Activated T-cell treated with anti-CD3 and anti-CD28 coated beads for 24 hours (primary cell): ENCODE results near the gene POM121C.
"Not testable (repeated sequence)": the region's sequence is repeated elsewhere in the genome, so short reads cannot be mapped to it uniquely, and the experiment has no call there.

Experiments
- DNase-seq: peaks from one replicate; pipeline ENCODE4 v3.0.0-alpha.2; 2020; ENCODE audit warnings: low read depth

The POM121C gene

DNA sequence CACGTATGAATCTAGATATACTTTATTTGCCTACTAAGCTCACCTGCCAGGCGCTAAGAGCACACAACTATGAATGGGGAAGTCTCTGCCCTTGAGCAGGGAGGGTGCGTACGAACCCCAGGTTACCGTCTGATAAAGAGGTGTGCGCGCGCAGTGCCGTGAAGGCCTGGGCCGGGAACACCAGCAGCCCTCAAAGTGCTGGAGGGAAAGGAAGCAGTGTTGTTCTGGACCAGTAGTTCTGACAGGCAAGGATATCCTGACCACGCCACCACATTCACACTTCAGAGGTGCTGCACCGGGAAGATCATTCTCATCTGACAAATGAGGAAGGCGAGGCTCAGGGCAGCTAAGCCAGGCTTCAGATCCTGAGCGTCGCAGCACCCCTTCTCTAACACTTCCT is 62.6 kb downstream of the POM121C start:
- DNase-seq: not testable (repeated sequence)

DNA sequence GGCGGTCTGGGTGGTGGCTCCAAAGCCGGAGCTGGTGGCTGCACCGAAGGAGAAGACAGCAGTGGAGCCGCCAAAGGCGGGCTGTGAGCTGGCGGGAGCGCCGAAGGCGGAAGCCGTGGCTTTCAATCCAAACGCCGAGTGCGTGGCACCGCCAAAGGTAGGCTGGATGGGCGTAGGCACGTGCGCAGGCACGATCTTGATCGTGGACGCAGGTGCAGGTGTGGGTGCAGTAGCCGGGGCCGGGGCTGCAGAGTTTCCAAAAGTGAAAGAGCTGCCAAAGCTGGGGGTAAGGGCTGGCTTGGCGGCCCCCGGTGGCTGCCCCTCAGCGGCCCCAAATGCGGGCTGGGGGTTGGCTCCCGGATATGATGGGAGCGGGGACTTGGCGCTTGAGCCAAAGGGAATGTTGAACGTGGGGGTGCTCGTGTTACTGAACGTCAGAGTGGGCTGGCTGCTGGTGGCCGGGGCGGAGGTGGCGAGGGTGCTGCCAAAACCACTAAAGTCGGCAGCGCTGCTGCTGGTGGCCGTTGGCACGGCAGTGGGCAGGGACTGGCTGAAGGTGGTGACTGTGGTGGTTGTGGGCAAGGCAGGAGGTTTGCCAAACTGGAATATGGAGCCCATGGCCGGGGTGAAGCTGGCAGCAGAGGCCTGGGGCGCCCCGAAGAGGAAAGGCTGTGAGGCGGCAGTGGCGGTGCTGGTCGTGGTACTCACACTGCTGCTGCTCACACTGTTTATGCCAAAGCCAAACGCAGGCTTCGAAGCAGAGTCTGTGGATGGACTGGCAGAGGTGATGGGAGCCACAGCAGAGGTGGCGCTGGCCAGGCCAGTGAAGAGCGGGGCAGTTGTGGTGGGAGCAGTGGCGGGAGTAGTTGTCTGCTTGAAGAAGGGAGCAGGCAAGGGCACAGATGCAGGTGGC is 64.0 kb downstream of the POM121C start:
- not testable (repeated sequence) for DNase-seq

DNA sequence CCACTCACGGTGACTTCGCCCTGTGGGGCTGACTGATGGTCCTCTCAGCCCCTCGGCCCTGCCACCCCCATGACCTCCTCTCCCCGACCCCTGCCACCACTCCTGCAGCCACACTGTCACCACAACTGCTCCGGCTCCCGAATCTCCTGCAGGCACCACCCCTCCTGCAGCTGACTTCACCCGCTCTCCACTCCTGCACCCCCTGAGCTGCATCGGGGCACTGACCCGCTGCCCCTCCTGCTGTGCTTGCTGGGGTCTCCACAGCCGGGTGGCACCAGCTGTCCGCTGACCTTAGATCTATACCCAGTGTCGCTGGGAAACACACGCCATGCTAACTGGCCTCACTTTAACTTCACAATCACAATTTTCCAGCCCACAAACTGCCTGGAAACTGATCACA is 65.9 kb downstream of the POM121C start:
- not testable (repeated sequence) for DNase-seq

DNA sequence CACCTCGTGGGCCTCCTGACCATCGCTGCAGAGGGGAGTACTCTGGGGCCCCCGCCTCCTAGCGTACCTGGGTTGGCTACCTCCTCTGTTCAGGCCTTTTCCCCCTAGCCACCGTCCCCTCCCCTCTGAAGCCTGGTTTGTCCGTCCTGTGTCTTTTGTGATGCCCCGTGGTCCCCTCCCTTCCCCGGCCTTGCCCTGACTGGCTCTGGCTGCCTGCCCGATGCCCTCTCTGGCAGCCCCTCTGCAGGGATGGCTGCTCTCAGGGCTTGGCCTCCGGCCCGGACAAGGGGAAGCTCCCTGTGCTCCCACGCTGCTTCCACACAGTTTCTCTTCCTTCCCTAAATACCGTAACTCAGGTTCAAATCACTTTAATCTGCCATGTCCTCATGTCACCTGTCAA is 66.4 kb downstream of the POM121C start:
- not testable (repeated sequence) for DNase-seq

DNA sequence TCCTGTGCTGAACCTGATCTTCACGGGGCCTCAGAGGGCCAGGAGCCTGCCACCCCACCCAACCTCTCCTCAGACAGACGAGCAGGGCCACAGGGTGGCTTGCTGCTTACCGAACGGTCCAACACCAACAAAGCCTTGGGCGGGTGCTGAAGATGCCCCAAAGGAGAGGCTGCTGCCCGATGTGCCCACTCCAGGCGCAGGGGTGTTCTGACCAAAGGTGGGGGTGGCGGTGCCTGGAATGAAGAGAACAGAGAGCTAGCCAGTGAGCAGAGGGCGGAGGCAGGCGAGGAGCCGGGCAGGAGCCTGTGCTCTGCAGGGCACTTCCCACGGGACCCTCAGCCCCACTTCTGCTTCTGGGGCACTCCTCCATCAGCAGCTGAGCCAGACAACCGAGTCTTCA is 66.9 kb downstream of the POM121C start:
- DNase-seq: not testable (repeated sequence)

DNA sequence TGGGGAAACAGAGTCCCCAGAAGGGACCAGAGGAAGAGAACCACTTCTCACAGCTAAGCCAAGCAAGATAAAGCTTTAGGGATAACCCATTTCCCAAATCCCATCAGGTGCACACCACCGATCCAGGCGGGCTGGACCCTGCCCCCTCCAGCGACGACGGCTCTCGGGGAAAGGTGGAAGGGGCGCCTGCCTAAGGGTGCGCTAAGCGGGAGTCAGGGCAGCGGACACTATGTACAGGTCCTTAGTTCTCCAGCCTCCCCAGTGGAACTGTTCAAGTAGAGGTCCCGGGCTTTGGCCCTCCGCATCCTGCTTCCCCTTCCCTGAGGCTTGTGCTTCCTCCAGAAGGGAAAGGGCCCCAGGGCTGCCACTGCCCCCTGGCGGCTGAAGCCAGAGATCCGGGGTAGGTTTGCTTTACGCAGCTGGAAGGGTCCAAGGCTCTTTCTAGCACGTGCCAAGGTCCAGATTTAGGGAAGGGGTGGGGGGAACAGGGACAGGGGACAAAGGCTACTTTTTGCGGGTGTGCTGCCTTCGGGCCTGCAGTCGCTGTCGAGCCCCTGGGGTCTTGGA is 67.7 kb downstream of the POM121C start:
- not testable (repeated sequence) for DNase-seq

DNA sequence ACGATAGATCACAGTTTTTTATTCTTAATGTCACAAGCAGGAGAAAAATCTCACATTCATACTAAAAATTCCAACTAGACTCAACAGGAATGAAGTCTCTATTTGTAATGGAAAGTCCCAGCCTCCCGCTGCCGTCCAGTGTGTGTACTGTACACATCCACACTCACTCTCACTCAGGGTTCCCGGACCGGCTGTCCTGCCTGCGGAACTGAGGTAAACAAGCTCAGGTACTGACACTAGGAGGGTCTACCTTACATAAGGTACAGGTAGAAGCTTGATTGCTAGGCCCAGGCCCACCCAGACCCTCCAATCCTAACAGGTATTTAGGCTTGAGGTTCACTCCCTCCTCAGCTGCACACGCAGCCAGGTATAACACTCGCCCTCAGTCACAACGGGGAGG is 69.3 kb downstream of the POM121C start:
- not testable (repeated sequence) for DNase-seq

DNA sequence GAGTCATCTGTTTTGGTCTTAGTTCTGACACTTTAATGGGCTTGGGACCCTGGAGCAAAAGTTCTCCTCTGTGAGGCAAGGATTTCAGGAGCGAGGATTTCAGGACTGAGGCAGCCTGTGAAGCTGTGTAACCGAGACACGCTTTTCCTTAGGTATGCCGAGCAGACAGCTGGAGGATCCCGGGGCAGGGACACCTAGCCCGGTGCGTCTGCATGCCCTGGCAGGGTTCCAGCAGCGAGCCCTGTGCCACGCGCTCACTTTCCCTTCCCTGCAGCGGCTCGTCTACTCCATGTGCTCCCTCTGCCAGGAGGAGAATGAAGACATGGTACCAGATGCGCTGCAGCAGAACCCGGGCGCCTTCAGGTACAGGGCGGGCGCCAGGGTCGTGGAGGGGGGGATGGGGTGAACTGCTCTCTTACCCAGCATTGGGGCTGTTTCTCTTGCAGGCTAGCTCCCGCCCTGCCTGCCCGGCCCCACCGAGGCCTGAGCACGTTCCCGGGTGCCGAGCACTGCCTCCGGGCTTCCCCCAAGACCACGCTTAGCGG is 70.2 kb downstream of the POM121C start:
- not testable (repeated sequence) for DNase-seq

DNA sequence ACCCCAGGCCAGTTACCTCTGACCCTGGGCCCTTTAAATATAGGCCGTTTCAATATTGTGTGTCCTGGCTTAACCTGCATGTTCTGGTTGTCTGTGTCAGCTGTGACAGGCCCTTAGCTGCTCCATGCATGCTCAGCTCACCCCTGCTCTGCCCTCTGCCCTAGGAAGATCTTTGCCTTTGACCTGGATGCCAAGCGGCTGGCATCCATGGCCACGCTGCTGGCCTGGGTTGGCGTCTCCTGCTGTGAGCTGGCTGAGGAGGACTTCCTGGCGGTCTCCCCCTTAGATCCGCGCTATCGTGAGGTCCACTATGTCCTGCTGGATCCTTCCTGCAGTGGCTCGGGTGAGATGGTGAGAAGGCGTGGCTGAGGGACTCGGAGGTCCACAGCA is 70.7 kb downstream of the POM121C start:
- not testable (repeated sequence) for DNase-seq

DNA sequence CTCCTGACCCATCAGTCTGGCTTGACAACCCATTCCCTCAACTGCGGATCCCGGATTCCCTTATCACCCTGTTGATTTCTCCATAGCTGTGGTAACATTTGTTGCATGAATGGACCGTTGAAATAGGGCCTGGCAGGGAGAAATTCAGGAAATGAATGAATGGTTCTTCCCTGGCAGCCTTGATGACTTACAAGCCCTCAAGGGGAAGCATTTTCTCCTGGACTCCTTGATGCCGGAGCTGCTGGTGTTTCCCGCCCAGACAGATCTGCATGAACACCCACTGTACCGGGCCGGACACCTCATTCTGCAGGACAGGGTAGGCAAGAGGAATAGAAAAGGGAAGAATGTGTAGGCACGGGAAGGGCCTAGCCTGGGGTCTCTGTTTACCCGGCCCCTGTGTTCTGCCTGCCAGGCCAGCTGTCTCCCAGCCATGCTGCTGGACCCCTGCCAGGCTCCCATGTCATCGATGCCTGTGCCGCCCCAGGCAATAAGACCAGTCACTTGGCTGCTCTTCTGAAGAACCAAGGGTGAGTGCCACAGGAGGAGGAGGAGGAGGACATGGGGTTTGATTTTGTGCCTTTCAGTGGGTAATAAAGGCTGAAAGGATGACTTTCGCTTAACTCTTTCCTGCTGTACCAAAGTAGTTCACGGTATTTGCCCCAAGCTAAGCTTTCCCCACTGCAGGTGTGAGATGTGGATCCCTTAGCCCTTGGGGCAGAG is 71.2 kb downstream of the POM121C start:
- DNase-seq: not testable (repeated sequence)

DNA sequence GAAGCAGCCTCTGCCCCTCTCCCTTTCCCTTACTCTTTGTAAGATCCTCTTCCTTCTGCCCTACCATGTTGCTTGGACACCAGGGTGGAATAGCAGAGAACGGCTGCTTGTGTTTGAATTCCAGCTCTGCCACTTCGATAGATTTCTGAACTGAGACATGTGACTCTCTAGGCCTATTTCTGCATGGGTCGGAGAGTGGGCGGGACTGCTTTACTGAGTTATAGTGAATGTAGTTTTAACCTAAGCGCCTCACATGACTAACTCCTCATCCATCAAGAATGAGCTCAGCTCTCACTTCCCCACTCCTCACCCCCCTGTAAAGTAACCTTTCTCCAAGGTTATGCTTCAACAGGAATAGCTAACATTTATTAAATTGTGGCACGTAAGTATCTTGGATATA is 71.9 kb downstream of the POM121C start:
- DNase-seq: not testable (repeated sequence)

DNA sequence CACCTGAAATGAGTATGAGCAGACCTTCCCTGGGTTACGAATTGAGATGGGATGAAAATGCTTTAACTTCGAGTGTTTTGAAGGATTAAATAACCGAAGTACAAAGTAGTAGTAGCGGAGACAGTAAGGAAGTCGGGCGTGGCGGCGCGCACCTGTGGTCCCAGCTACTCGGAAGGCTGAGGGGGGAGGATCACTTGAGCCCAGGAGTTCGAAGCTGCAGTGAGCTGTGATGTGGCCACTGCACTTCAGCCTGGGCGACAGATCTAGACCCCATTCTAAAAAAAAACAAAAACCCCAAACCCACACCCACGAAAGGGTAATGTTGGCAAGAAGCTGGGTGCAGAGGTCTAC is 75.3 kb downstream of the POM121C start:
- not testable (repeated sequence) for DNase-seq

DNA sequence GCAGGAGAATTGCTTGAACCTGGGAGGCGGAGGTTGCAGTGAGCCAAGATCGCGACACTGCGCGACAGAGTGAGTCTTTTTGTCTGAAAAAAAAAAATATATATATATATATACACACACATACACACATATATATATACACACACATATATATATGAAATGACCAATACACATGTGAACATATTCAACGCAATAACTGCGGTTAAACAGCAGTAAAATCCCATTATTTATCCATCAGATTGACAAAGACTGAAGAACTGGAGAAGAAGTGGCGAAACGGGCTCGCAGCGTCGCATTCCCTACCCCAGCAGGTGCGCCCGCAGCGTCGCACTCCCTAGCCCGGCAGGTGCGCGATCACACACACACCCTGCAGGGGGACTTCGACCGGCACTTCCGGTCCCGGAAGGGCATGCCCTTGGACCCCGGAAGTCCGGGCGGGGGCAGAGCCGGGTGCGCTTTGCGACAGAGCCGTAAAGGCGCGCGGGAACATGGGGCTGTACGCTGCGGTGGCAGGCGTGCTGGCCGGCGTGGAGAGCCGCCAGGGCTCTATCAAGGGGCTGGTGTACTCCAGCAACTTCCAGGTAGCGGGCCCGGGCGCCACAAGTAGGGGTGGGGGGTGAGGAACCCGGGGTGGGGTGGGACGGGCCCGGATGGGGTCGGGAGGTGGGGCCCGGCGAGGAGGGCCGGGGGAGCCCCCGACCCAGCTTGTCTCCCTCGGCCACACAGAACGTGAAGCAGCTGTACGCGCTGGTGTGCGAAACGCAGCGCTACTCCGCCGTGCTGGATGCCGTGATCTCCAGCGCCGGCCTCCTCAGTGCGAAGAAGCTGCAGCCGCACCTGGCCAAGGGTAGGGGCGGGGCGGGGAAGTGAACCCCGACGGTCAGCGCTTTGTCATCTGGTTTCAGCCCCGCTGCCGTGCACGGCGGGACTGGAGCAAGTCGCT is 75.9 kb downstream of the POM121C start:
- DNase-seq: not testable (repeated sequence)

DNA sequence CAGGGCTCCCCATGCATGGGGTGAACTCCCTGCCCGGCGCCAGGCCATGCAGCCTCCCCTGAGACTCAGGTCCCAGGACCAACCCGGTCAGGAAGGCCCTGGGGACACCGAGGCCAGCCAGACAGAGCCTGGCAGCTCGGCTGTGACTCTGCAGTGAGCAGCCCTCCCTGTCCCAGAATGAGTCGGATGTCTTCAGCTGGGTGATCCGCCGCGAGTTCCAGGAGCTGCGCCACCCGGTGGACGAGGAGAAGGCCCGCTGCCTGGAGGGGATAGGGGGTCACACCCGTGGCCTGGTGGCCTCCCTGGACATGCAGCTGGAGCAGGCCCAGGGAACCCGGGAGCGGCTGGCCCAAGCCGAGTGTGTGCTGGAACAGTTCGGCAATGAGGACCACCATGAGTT is 81.4 kb downstream of the POM121C start:
- not testable (repeated sequence) for DNase-seq

DNA sequence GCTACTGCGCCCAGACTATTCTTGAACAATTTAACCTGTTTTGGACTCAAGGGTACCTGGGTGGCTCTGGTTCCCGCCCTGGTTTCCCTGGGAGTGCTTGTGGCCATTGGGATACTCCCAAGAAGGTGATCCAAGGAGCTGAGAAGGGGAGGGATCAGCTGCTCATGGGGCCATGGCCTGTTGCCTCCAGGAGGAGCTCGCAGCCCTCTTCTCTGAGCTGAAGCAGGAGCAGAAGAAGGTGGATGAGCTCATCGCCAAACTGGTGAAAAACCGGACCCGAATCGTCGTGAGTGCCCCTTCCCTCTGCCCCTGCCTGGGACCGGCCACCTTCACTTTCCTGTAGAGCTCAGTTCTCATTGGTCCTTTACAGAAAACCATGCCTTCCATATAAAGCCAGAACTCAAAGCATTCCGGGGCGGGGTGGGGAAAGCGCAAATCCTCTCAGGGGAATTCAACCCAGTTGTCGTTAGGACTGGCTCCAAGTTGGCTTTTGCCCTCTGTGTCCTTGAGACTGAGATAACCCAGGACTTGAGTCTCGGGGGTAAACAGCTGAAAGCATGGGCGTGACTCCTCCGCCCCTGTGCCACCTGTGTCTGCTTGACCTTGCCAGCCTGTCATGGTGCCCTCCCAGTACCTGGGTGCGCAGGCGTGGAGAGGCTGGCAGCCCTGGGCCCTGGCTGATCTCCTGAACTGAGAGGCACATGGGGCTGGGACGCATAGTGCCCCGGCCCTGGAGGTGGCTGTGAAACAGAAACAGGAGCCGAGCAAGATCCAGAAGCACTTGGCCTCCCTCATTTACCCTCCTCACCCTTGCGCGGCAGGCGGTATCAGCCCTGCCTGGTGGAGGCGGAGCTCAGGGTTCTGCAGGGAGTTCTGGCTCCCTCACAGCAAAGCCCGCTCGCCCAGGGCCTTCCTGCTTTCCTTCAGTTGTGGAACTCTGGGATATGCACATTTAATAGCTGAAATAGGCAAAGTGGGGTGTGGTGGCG is 82.3 kb downstream of the POM121C start:
- DNase-seq: not testable (repeated sequence)

DNA sequence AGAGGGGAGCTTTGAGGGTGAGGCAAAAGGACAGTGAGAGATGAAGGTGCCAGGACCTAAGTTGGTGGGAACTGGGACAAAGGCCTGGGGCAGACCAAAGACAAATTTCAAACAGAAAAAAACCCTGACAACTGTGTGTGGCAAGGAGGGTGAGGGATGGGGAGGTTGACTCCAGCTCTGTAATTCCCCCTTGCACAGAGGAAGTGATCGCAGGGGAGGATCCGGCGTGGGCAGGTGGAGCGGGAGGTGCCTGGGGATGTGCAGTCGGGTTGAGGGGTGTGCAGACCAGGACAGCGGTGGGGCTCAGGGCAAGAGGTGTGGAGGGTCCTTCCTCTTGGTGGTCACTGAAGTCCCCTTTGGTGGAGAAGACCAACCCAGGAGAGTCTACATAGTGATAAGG is 85.5 kb downstream of the POM121C start:
- DNase-seq: not testable (repeated sequence)

DNA sequence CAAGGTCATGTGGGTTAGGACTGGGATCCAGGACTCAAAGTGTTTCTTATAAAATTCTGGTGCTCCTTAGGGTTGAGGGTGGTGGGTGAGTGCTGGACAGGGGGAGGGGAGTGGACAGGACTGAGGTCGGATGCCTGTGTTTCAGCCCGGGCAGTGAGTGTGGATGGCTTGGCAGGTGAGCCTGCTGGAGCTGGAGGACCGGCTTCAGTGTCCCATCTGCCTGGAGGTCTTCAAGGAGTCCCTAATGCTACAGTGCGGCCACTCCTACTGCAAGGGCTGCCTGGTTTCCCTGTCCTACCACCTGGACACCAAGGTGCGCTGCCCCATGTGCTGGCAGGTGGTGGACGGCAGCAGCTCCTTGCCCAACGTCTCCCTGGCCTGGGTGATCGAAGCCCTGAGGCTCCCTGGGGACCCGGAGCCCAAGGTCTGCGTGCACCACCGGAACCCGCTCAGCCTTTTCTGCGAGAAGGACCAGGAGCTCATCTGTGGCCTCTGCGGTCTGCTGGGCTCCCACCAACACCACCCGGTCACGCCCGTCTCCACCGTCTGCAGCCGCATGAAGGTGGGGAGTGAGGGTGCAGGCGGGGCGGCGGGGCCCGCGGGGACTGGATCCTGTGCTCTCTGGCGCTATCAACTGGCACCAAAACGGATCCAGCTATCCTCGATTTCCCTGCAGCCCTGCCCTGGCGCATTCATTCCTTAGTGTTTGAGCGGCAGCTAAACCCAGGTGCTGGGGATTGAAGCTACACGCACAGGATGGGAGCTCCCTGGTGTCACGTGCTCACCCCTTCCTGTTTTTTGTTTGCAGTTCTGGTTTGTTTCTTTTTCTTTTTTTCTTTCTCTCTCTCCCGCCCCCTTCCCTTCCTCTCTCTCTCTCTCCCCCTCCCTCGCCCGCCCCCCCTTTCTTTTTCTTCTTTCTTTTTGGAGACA is 87.1 kb downstream of the POM121C start:
- DNase-seq: not testable (repeated sequence)

DNA sequence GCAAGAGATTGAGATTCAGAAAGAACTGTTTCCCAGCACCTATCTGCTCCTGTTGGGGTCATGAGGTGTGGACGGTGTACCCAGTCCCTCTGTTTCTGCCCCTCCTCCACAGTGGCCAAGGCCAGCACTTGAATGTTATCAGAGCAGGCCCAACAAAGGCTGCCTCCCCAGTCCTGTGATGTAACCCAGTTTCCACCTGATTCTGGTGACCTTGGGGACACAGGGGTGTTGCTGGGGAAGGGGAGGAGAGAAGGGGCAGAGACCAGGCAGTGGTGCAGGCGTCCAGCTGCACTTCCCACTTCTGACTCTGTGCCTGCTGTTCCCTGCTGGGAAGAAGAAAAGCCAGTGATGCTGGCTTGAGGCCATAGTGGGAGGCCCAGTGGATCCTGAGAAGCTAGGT is 88.2 kb downstream of the POM121C start:
- DNase-seq: not testable (repeated sequence)

DNA sequence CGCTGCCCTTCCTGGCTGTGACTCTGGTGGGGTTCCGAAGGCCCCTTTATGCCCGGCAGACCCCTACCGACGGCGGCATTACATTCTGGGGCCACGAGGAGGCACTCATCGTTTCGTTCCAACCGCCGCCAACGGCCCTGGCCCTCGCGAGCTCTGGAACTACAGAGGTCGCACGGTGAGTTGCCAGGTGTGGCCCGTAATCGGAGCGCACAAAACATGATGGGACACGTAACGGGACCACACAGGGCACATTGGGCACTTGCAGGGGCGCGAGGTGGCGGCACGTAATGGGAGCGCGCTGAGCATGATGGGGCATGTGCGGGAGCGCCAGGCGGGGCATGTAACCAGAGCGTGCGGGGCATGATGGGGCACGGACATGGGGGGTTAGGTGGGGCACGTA is 90.8 kb downstream of the POM121C start, which contains the start of gene TRIM73:
TSS of gene TRIM73 (plus strand) at position 301 of the 400 bp plus-strand sequence. CDS start 3,305 bp downstream, outside the sequence.
- DNase-seq: not testable (repeated sequence)
